HEK293 (cell line): ENCODE measurements around the gene BBIP1.

Experiments used
- CTCF ChIA-PET: fragments of 350-600 bp; formaldehyde crosslinking; extraction: SDS; loops from one replicate; lab custom pipeline; 2021; ENCODE audit warnings: antibody characterized with exemption; lab: Yijun Ruan, JAX
- POLR2A ChIA-PET: fragments of 300-600 bp; formaldehyde crosslinking; extraction: SDS; loops from one replicate; lab custom pipeline; 2020; ENCODE audit warnings: antibody characterized with exemption, inconsistent platforms; lab: Yijun Ruan, JAX
- H3K27ac ChIP-seq: fragments of 200-500 bp; sonication (Bioruptor generic); 2 replicates; pipeline ENCODE4 v1.5.1; 2014; ENCODE audit warnings: low read depth, low read length, control low read depth, inconsistent platforms; ENCODE audit errors: extremely low read depth
- H3K36me3 ChIP-seq, 2 experiments: fragments of 200-500 bp in 1 of 2; sonication (Bioruptor generic) in 1 of 2; 1 replicate in 1 of 2; 2 replicates in 1 of 2; pipeline ENCODE4 v1.5.1; 2014 to 2017; ENCODE audit warnings: inconsistent platforms in 2 of 2, low read length in 2 of 2; ENCODE audit not compliant: control insufficient read depth in 2 of 2, insufficient read depth in 1 of 2
- H3K4me1 ChIP-seq: fragments of 200-500 bp; sonication (Bioruptor generic); 2 replicates; pipeline ENCODE4 v1.5.1; 2014; ENCODE audit warnings: mild to moderate bottlenecking, low read length, inconsistent platforms; ENCODE audit not compliant: control insufficient read depth, insufficient read depth
- H3K4me3 ChIP-seq: 2 replicates; pipeline ENCODE4 v1.5.1; 2011; ENCODE audit warnings: low read depth, mild to moderate bottlenecking, control low read depth, low read length, moderate library complexity
- H3K9me3 ChIP-seq: fragments of 200-500 bp; sonication (Bioruptor generic); 2 replicates; pipeline ENCODE4 v1.5.1; 2014; ENCODE audit warnings: low read depth, low read length, inconsistent platforms; ENCODE audit not compliant: control insufficient read depth, insufficient read depth
- FEZF1 ChIP-seq: fragments of 450-650 bp; formaldehyde crosslinking; IDR thresholded peaks from 2 replicates; pipeline ENCODE4 v1.5.1; 2016; ENCODE audit warnings: missing biosample characterization, missing genetic modification characterization
- GLI4 ChIP-seq: fragments of 450-650 bp; formaldehyde crosslinking; IDR thresholded peaks from 2 replicates; pipeline ENCODE4 v1.5.1; 2016; ENCODE audit warnings: missing biosample characterization, missing genetic modification characterization
- OVOL3 ChIP-seq: fragments of 450-650 bp; formaldehyde crosslinking; IDR thresholded peaks from 2 replicates; pipeline ENCODE4 v1.5.1; 2016; ENCODE audit warnings: missing biosample characterization, missing genetic modification characterization
- SCRT1 ChIP-seq: fragments of 450-650 bp; formaldehyde crosslinking; IDR thresholded peaks from 2 replicates; pipeline ENCODE4 v1.5.1; 2016; ENCODE audit warnings: missing biosample characterization, missing genetic modification characterization, borderline replicate concordance
- SCRT2 ChIP-seq: fragments of 450-650 bp; formaldehyde crosslinking; IDR thresholded peaks from 2 replicates; pipeline ENCODE4 v1.5.1; 2016; ENCODE audit warnings: missing biosample characterization, missing genetic modification characterization
- ZFHX2 ChIP-seq: fragments of 450-650 bp; formaldehyde crosslinking; conservative IDR thresholded peaks from 2 replicates; pipeline ENCODE4 v1.5.1; 2016; ENCODE audit warnings: missing biosample characterization, missing genetic modification characterization
- ZFP37 ChIP-seq: fragments of 450-650 bp; formaldehyde crosslinking; IDR thresholded peaks from 2 replicates; pipeline ENCODE4 v1.5.1; 2016; ENCODE audit warnings: missing biosample characterization, missing genetic modification characterization
- ZNF10 ChIP-seq: fragments of 450-650 bp; formaldehyde crosslinking; IDR thresholded peaks from 2 replicates; pipeline ENCODE4 v1.5.1; 2017; ENCODE audit warnings: missing biosample characterization, missing genetic modification characterization
- ZNF292 ChIP-seq: fragments of 450-650 bp; formaldehyde crosslinking; IDR thresholded peaks from 2 replicates; pipeline ENCODE4 v1.5.1; 2016; ENCODE audit warnings: low read depth, missing biosample characterization, missing genetic modification characterization, borderline replicate concordance
- ZNF324 ChIP-seq: fragments of 450-650 bp; formaldehyde crosslinking; IDR thresholded peaks from 2 replicates; pipeline ENCODE4 v1.5.1; 2016; ENCODE audit warnings: missing biosample characterization, missing genetic modification characterization
- ZNF350 ChIP-seq: fragments of 450-650 bp; formaldehyde crosslinking; IDR thresholded peaks from 2 replicates; pipeline ENCODE4 v1.5.0; 2017; ENCODE audit warnings: missing biosample characterization, mild to moderate bottlenecking, missing genetic modification characterization
- ZNF423 ChIP-seq: fragments of 450-650 bp; formaldehyde crosslinking; IDR thresholded peaks from 2 replicates; pipeline ENCODE4 v1.5.1; 2016; ENCODE audit warnings: missing biosample characterization, missing genetic modification characterization
- ZNF558 ChIP-seq: fragments of 450-650 bp; formaldehyde crosslinking; IDR thresholded peaks from 2 replicates; pipeline ENCODE4 v1.5.1; 2016; ENCODE audit warnings: missing biosample characterization, missing genetic modification characterization
- ZNF785 ChIP-seq: fragments of 450-650 bp; formaldehyde crosslinking; IDR thresholded peaks from 2 replicates; pipeline ENCODE4 v1.5.1; 2016; ENCODE audit warnings: missing biosample characterization, missing genetic modification characterization
- ZNF791 ChIP-seq: fragments of 450-650 bp; formaldehyde crosslinking; IDR thresholded peaks from 2 replicates; pipeline ENCODE4 v1.5.1; 2016; ENCODE audit warnings: missing biosample characterization, missing genetic modification characterization
- ZNF830 ChIP-seq: fragments of 450-650 bp; IDR thresholded peaks from 2 replicates; pipeline ENCODE4 v1.5.0; 2018; ENCODE audit warnings: missing biosample characterization, missing genetic modification characterization, low read depth, mild to moderate bottlenecking, moderate library complexity
- TF ChIP-seq, protein P1 (sequence below): fragments of 450-650 bp; formaldehyde crosslinking; IDR thresholded peaks from 2 replicates; pipeline ENCODE4 v1.5.1; 2016; ENCODE audit warnings: missing biosample characterization, missing genetic modification characterization
- TF ChIP-seq, protein P2 (sequence below): fragments of 450-650 bp; formaldehyde crosslinking; conservative IDR thresholded peaks from 2 replicates; pipeline ENCODE4 v1.5.1; 2016; ENCODE audit warnings: low read depth, missing biosample characterization, missing genetic modification characterization
- TF ChIP-seq, protein P3 (sequence below): fragments of 450-650 bp; formaldehyde crosslinking; IDR thresholded peaks from 2 replicates; pipeline ENCODE4 v1.5.1; 2016; ENCODE audit warnings: missing biosample characterization, missing genetic modification characterization, low read depth
- TF ChIP-seq, protein P4 (sequence below): fragments of 450-650 bp; formaldehyde crosslinking; optimal IDR thresholded peaks from 2 replicates; pipeline ENCODE3; 2016; ENCODE audit warnings: missing biosample characterization, mild to moderate bottlenecking, missing genetic modification characterization

Gene BBIP1

DNA sequence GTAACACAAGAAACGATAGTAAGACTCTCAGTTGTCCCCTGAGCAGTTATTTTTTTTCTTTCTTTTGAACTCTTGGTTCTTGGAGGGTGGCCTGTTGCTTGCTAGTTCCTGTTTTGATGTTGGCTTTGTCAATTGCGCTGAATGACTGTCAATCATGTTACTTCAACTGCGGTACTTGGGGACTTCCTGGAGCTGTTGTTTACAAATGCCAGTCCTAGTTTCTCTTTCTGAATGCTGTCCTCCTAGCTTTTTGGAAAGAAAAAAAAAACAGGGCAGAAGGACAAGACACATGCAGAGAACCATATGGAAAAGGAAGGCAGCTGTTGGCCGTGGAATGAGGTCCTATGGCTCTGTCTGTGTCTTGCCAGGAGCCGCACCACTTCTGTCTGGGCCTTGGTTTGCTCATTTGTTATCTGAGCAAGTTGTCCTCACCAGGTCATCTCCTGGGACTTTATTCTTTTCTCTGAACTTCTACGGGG is 54.3 kb downstream of the BBIP1 start (continued):
- TF ChIP-seq, protein P1, sequence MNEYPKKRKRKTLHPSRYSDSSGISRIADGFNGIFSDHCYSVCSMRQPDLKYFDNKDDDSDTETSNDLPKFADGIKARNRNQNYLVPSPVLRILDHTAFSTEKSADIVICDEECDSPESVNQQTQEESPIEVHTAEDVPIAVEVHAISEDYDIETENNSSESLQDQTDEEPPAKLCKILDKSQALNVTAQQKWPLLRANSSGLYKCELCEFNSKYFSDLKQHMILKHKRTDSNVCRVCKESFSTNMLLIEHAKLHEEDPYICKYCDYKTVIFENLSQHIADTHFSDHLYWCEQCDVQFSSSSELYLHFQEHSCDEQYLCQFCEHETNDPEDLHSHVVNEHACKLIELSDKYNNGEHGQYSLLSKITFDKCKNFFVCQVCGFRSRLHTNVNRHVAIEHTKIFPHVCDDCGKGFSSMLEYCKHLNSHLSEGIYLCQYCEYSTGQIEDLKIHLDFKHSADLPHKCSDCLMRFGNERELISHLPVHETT (tag by site-specific recombination), result no peak

DNA sequence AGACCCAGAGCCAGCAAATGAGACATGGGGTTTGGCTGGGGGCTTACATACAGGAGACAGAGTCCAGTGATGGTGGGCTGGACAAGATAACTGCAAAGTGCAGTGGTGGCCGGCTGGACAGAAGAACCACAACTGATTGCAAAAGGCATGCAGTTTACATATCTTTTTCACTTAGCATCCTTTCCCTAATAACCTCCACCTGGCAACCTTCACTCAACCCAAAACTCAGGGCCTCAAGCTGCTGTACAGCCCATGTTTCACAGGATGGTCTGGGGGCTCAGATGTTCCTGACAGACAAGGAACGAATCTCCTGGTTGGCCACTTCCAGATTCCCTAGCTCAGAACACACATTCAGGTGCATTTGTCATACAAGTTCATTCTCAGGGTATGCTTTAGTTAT is 55.0 kb downstream of the BBIP1 start:
- TF ChIP-seq GLI4 (no peak), FEZF1 (no peak), ZFP37 (no peak), ZNF324 (no peak), SCRT1 (tag by site-specific recombination) (no peak), ZNF350 (tag by site-specific recombination) (no peak), ZNF10 (tag by site-specific recombination) (no peak), ZNF785 (tag by site-specific recombination) (no peak), OVOL3 (tag by site-specific recombination) (no peak), SCRT2 (tag by site-specific recombination) (no peak), ZFHX2 (no peak), ZNF292 (no peak), ZNF830 (tag by site-specific recombination) (no peak), ZNF791 (tag by site-specific recombination) (no peak), ZNF423 (tag by site-specific recombination) (no peak), ZNF558 (tag by site-specific recombination) (no peak)
- TF ChIP-seq, protein P2, sequence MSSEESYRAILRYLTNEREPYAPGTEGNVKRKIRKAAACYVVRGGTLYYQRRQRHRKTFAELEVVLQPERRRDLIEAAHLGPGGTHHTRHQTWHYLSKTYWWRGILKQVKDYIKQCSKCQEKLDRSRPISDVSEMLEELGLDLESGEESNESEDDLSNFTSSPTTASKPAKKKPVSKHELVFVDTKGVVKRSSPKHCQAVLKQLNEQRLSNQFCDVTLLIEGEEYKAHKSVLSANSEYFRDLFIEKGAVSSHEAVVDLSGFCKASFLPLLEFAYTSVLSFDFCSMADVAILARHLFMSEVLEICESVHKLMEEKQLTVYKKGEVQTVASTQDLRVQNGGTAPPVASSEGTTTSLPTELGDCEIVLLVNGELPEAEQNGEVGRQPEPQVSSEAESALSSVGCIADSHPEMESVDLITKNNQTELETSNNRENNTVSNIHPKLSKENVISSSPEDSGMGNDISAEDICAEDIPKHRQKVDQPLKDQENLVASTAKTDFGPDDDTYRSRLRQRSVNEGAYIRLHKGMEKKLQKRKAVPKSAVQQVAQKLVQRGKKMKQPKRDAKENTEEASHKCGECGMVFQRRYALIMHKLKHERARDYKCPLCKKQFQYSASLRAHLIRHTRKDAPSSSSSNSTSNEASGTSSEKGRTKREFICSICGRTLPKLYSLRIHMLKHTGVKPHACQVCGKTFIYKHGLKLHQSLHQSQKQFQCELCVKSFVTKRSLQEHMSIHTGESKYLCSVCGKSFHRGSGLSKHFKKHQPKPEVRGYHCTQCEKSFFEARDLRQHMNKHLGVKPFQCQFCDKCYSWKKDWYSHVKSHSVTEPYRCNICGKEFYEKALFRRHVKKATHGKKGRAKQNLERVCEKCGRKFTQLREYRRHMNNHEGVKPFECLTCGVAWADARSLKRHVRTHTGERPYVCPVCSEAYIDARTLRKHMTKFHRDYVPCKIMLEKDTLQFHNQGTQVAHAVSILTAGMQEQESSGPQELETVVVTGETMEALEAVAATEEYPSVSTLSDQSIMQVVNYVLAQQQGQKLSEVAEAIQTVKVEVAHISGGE (tag by site-specific recombination), result no peak
- TF ChIP-seq, protein P3, sequence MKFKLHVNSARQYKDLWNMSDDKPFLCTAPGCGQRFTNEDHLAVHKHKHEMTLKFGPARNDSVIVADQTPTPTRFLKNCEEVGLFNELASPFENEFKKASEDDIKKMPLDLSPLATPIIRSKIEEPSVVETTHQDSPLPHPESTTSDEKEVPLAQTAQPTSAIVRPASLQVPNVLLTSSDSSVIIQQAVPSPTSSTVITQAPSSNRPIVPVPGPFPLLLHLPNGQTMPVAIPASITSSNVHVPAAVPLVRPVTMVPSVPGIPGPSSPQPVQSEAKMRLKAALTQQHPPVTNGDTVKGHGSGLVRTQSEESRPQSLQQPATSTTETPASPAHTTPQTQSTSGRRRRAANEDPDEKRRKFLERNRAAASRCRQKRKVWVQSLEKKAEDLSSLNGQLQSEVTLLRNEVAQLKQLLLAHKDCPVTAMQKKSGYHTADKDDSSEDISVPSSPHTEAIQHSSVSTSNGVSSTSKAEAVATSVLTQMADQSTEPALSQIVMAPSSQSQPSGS (tag by site-specific recombination), result no peak
- TF ChIP-seq, protein P4, sequence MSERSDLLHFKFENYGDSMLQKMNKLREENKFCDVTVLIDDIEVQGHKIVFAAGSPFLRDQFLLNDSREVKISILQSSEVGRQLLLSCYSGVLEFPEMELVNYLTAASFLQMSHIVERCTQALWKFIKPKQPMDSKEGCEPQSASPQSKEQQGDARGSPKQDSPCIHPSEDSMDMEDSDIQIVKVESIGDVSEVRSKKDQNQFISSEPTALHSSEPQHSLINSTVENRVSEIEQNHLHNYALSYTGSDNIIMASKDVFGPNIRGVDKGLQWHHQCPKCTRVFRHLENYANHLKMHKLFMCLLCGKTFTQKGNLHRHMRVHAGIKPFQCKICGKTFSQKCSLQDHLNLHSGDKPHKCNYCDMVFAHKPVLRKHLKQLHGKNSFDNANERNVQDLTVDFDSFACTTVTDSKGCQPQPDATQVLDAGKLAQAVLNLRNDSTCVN, result no peak
- H3K27ac ChIP-seq, result no peak overlapping the region
- H3K4me3 ChIP-seq, result no peak overlapping the region
- CTCF ChIA-PET, result no interaction called here
- no peaks in the 10 kb centered on the region for H3K36me3 ChIP-seq
- POLR2A ChIA-PET, result no interaction called here
- no peaks in the 10 kb centered on the region for H3K9me3 ChIP-seq
- H3K4me1 ChIP-seq, result peaks cover 20% of the 10 kb centered on the region; the same call in 1 of the 2 replicates
